ENCODE results near the gene NINJ1. TPM values are rescaled to one million over a fixed set of nuclear protein-coding genes. Genes with fewer than 3 reads are reported as not detected.

Gene NINJ1
- total and polyA plus RNA-seq, 2 of the 8 experiments (the other 6 are each of a cell fraction or from before 2014, with no cell fraction given) = 28.2 to 65.6 TPM

DNA sequence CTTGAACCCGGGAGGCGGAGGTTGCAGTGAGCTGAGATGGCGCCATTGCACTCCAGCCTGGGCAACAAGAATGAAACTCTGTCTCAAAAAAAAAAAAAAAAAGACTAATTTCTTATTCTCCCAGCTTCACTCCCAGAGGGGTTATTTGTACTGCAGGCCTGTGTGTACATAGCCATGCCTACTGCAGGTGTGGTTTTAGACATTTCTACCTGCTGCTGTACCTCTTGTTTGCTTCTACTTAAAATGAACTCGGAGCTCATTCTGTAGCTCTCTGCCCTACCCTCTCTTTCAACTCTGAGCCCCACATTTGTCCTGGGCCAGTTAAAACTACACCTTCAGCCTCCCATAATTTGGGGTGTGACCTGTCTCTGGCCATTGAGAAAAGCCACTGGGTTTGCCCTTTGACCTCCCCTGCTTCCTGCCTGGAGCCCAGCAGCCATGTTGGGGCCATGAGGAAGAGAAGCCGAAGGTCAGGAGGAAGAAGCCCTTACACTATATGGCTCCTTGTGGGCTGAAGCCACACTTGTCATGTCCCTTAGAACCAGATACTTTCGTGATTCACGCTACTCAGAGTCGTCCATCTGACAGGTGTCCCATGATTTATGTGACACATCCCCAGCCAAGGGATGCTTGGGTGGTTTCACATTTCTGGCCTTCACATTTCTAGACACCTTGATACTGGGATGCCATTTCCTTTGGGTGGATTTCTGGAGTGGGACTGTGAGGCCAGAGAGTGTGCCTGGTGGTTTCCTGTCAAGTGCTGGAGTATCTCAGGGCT is 47.4 kb downstream of the NINJ1 start:
- no peak overlapping the region for H3K56ac ChIP-seq (replicated peaks; ENCODE audit: insufficient read length, low read depth, low read length)
- no peaks in the 10 kb centered on the region for H3K79me1 ChIP-seq (ENCODE audit: low read depth, low read length)
- no peak overlapping the region for H3K4me2 ChIP-seq (ENCODE audit: insufficient read depth in 1 of 2, low read depth in 2 of 2, low read length in 2 of 2)
- DNase-seq (ENCODE audit: low read depth in 1 of 2, low spot score in 2 of 2) (no peak), FAIRE-seq (no peak)
- H3K4me1 ChIP-seq (replicated peaks in 1 of 4; ENCODE audit: control insufficient read depth in 3 of 4, insufficient read depth in 4 of 4, low read length in 3 of 4) = no peaks in the 10 kb centered on the region; a peak in 1 of 7 replicates
- H4K91ac ChIP-seq (replicated peaks; ENCODE audit: insufficient read length, low read length) = no peak overlapping the region
- H3K27ac ChIP-seq (ENCODE audit: low read depth, low read length) = no peak overlapping the region
- no peaks in the 10 kb centered on the region for H3K79me2 ChIP-seq (ENCODE audit: control insufficient read depth in 1 of 2, insufficient read depth in 2 of 2, low read length in 2 of 2)
- peak overlapping the region; percentile 63; the same call in 1 of the 2 replicates for H4K8ac ChIP-seq (ENCODE audit: extremely low read depth, insufficient read depth, low read length)
- no peak overlapping the region for H2AFZ ChIP-seq (ENCODE audit: low read length)
- no peak overlapping the region for H3K23ac ChIP-seq (ENCODE audit: insufficient read length)
- no peak overlapping the region for H3K4ac ChIP-seq (replicated peaks; ENCODE audit: insufficient read length, low read depth, low read length)
- no peak overlapping the region for H2BK20ac ChIP-seq (ENCODE audit: low read length)
- H3K36me3 ChIP-seq (ENCODE audit: control insufficient read depth in 2 of 4, insufficient read depth in 4 of 4, low read length in 3 of 4) = no peaks in the 10 kb centered on the region
- H3K9ac ChIP-seq (replicated peaks in 1 of 4; ENCODE audit: extremely low read depth in 1 of 4, low read depth in 3 of 4, low read length in 3 of 4) = no peak overlapping the region
- no peaks in the 10 kb centered on the region for H3K27me3 ChIP-seq (replicated peaks in 1 of 4; ENCODE audit: control insufficient read depth in 3 of 4, extremely low read depth in 1 of 4, insufficient read depth in 3 of 4, low read length in 3 of 4)
- 93% methylated on average over 7 of the region's 8 CpGs; no CpG with 5 or more reads in 1 of the 2 experiments for WGBS, 2 experiments (ENCODE audit: extremely low coverage in 1 of 2, insufficient coverage in 1 of 2, insufficient read length in 1 of 2, insufficient replicate concordance in 2 of 2, low coverage in 1 of 2, low lambda C conversion rate in 2 of 2, missing lambda C conversion rate in 1 of 2)
- no peak overlapping the region for H3K14ac ChIP-seq (ENCODE audit: insufficient read length)
- H2AK5ac ChIP-seq (ENCODE audit: low read depth, low read length) = no peak overlapping the region
- no peak overlapping the region for H3K18ac ChIP-seq (ENCODE audit: extremely low read depth, low read length)
- H2BK15ac ChIP-seq (ENCODE audit: low read length) = no peak overlapping the region
- no peak overlapping the region for H4K5ac ChIP-seq (ENCODE audit: insufficient read length, low read depth, low read length)
- no peak overlapping the region for H2BK5ac ChIP-seq (ENCODE audit: low read depth, low read length)
- H3K9me3 ChIP-seq (ENCODE audit: insufficient read depth in 2 of 2, low read depth in 1 of 2, low read length in 1 of 2) = peaks cover 4% of the 10 kb centered on the region in 2 experiments; a peak in 1 of 4 replicates
- H4K20me1 ChIP-seq (replicated peaks in 1 of 2; ENCODE audit: control insufficient read depth in 1 of 2, insufficient read depth in 2 of 2, low read length in 2 of 2) = no peaks in the 10 kb centered on the region
- POLR2A ChIA-PET (ENCODE audit: partially characterized antibody) = interaction anchor here (1.8 kb wide), 1 partner anchor 8 kb away, joined by 7 read pairs; no protein-coding TSS in a partner anchor
- H3K4me3 ChIP-seq (ENCODE audit: extremely low read depth in 1 of 4, insufficient read depth in 2 of 4, low read depth in 3 of 4, low read length in 4 of 4) = no peak overlapping the region
- no peak overlapping the region for H2BK12ac ChIP-seq (ENCODE audit: low read depth, low read length)
- H2BK120ac ChIP-seq (replicated peaks; ENCODE audit: low read depth, low read length) = peak overlapping the region; percentile 48
- CTCF ChIA-PET (ENCODE audit: partially characterized antibody) = interaction anchor here (0.7 to 1.6 kb wide), 4 partner anchors 21 to 208 kb away, joined by 3 to 4 read pairs (median 3); no protein-coding TSS in a partner anchor
- no peaks in the 10 kb centered on the region for H3K23me2 ChIP-seq (ENCODE audit: low read depth, low read length)
- TF ChIP-seq TBP (IDR thresholded peaks at IDR 0.05; ENCODE audit: low read depth, low read length) (no peak), POLR2AphosphoS5 (IDR thresholded peaks at IDR 0.05; ENCODE audit: low read depth, low read length) (no peak), SIX5 (IDR thresholded peaks at IDR 0.05; ENCODE audit: low read depth, low read length) (no peak), JUND (IDR thresholded peaks at IDR 0.05; ENCODE audit: low read length) (no peak), MAX (IDR thresholded peaks at IDR 0.05) (no peak), SP4 (IDR thresholded peaks at IDR 0.05; ENCODE audit: low read length) (no peak), CBX5 (IDR thresholded peaks at IDR 0.05; ENCODE audit: low read depth, low read length) (no peak), CTCF (IDR thresholded peaks at IDR 0.05; ENCODE audit: control extremely low read depth in 1 of 3, insufficient read depth in 1 of 3, low read depth in 1 of 3, low read length in 3 of 3) (no peak), BACH1 (IDR thresholded peaks at IDR 0.05; ENCODE audit: low read length) (no peak), KDM4A (IDR thresholded peaks at IDR 0.05; ENCODE audit: low read depth, low read length, severe bottlenecking) (no peak)

Measured in H1 (cell line).